ENCODE data around the gene ATOH7. TPM values are rescaled to one million over a fixed set of nuclear protein-coding genes. Genes with fewer than 3 reads are reported as not detected.

Gene ATOH7
- 0.09 to 0.33 TPM (median 0.21 TPM) in 5 replicates for total RNA-seq (2022; extraction: Qiagen RNA extraction)

DNA sequence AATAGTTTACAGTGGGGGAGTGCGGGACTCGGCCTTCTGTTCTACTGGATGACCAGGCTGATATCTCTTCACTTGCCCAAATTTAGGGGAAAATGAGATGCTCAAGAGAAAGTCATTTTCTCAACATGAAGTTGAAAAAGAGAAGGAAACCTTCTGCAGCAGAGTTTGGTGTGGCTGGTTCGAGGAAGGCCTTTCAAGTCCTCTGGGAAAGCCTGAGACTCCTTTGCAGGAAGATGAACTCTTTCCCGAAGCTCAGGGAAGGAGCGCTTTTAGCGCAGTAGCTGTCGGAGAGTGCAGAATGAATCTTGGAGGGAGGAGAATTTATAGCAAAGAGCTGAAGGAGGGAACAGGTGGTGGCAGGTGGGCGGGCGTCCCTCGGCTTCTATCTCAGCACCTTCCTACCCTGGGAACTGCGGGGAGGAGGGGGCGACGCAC, at the start of gene ATOH7:
ATOH7 (minus strand) TSS at position 297 of the 435 bp plus-strand sequence. CDS start 436 bp downstream, outside the sequence.

Other genes starting within 250 kb of the ATOH7 start
- gene HERC4, start 156.8 kb downstream of the ATOH7 start, total RNA-seq (2022; extraction: Qiagen RNA extraction), result 25.2 to 31.8 TPM (median 26.4 TPM) in 5 replicates
- 2.0 to 3.4 TPM (median 2.5 TPM) in 5 replicates for gene MYPN, start 122.6 kb downstream of the ATOH7 start, total RNA-seq (2022; extraction: Qiagen RNA extraction)
- 212 to 250 TPM (median 225 TPM) in 5 replicates for gene HNRNPH3, start 100.0 kb upstream of the ATOH7 start, total RNA-seq (2022; extraction: Qiagen RNA extraction)
- gene PBLD, start 100.8 kb upstream of the ATOH7 start, total RNA-seq (2022; extraction: Qiagen RNA extraction), result 2.6 to 3.4 TPM (median 3.1 TPM) in 5 replicates
- gene RUFY2, start 175.2 kb upstream of the ATOH7 start, total RNA-seq (2022; extraction: Qiagen RNA extraction), result 7.8 to 10.4 TPM (median 9.8 TPM) in 5 replicates
- gene DNA2, start 239.9 kb upstream of the ATOH7 start, total RNA-seq (2022; extraction: Qiagen RNA extraction), result 7.9 to 11.2 TPM (median 9.8 TPM) in 5 replicates